SK-N-MC (cell line): ENCODE measurements around the gene IRX5.

Source experiments
- DNase-seq: peaks from one replicate; pipeline ENCODE4 v3.0.0-alpha.2; 2011; ENCODE audit warnings: low read depth, low spot score
- H3K27ac ChIP-seq: fragments of 200-600 bp; sonication (generic); 2 replicates; pipeline ENCODE4 v1.5.1; 2016; ENCODE audit warnings: mixed run types
- H3K36me3 ChIP-seq: fragments of 200-600 bp; sonication (generic); 2 replicates; pipeline ENCODE4 v1.6.1; 2017; ENCODE audit warnings: antibody characterized with exemption, low read length, mixed read lengths; ENCODE audit not compliant: insufficient read depth
- H3K4me3 ChIP-seq: fragments of 200-600 bp; sonication (generic); 2 replicates; pipeline ENCODE4 v1.5.1; 2016
- H3K9ac ChIP-seq: fragments of 200-600 bp; sonication (generic); 2 replicates; pipeline ENCODE4 v1.8.0; 2017; ENCODE audit warnings: mixed run types, mixed read lengths; ENCODE audit not compliant: insufficient read length
- H3K9me3 ChIP-seq: fragments of 200-600 bp; sonication (generic); 2 replicates; pipeline ENCODE4 v1.6.1; 2017; ENCODE audit warnings: low read depth, mild to moderate bottlenecking, antibody characterized with exemption, low read length, moderate library complexity, mixed read lengths
- EZH2 ChIP-seq: fragments of 200-600 bp; sonication (generic); IDR thresholded peaks from one replicate; pipeline ENCODE4 v1.6.1; 2017; ENCODE audit warnings: antibody characterized with exemption
- FOXP2 ChIP-seq: optimal IDR thresholded peaks from 2 replicates; pipeline ENCODE3; 2011; ENCODE audit warnings: mild to moderate bottlenecking, moderate library complexity; ENCODE audit not compliant: insufficient read depth; ENCODE audit errors: extremely low read length, control extremely low read depth
- POLR2AphosphoS5 ChIP-seq: IDR thresholded peaks from 2 replicates; pipeline ENCODE4 v1.6.1; 2012; ENCODE audit warnings: mild to moderate bottlenecking, low read depth, low read length, borderline replicate concordance

IRX5 gene

GRCh38 chr16:54939029-54939346 lies 8.3 kb downstream of the IRX5 start:
- Histone ChIP-seq H3K9me3 (no peaks in the 10 kb centered on the region), H3K4me3 (no peak overlapping the region), H3K27ac (no peak overlapping the region), H3K36me3 (no peaks in the 10 kb centered on the region), H3K9ac (no peak overlapping the region)
- TF ChIP-seq POLR2AphosphoS5 = no peak
- no peak for TF ChIP-seq EZH2
- no peak for TF ChIP-seq FOXP2
- no peak for DNase-seq

GRCh38 chr16:54939510-54940278 lies 9.0 kb downstream of the IRX5 start:
- H3K36me3 ChIP-seq = no peaks in the 10 kb centered on the region
- TF ChIP-seq FOXP2 (no peak), EZH2 (no peak), POLR2AphosphoS5 (no peak)
- no peak overlapping the region for H3K9ac ChIP-seq
- H3K9me3 ChIP-seq = no peaks in the 10 kb centered on the region
- H3K4me3 ChIP-seq = no peak overlapping the region
- no peak for DNase-seq
- no peak overlapping the region for H3K27ac ChIP-seq

- no peak for DNase-seq
- Histone ChIP-seq H3K36me3 (no peaks in the 10 kb centered on the region), H3K9ac (no peak overlapping the region), H3K9me3 (no peaks in the 10 kb centered on the region), H3K4me3 (no peak overlapping the region), H3K27ac (no peak overlapping the region)
- TF ChIP-seq EZH2 = no peak
- TF ChIP-seq POLR2AphosphoS5 = no peak
- TF ChIP-seq FOXP2 = no peak
Measured at GRCh38 chr16:54940279-54940604, 9.6 kb downstream of the IRX5 start.

GRCh38 chr16:54942353-54942943 lies 11.8 kb downstream of the IRX5 start:
- no peaks in the 10 kb centered on the region for H3K9me3 ChIP-seq
- no peak for TF ChIP-seq POLR2AphosphoS5
- no peak for TF ChIP-seq FOXP2
- TF ChIP-seq EZH2 = no peak
- H3K27ac ChIP-seq = no peak overlapping the region
- H3K36me3 ChIP-seq = no peaks in the 10 kb centered on the region
- no peak overlapping the region for H3K4me3 ChIP-seq
- H3K9ac ChIP-seq = no peak overlapping the region
- DNase-seq = no peak

GRCh38 chr16:54944002-54944401 lies 13.3 kb downstream of the IRX5 start:
- TF ChIP-seq POLR2AphosphoS5 = no peak
- no peak for TF ChIP-seq FOXP2
- TF ChIP-seq EZH2 = no peak
- no peak for DNase-seq
- Histone ChIP-seq H3K4me3 (no peak overlapping the region), H3K36me3 (no peaks in the 10 kb centered on the region), H3K9me3 (no peaks in the 10 kb centered on the region), H3K27ac (no peak overlapping the region), H3K9ac (no peak overlapping the region)

GRCh38 chr16:54945063-54945462 lies 14.4 kb downstream of the IRX5 start:
- no peak for DNase-seq

GRCh38 chr16:54946909-54947308 lies 16.2 kb downstream of the IRX5 start:
- Histone ChIP-seq H3K36me3 (no peaks in the 10 kb centered on the region), H3K4me3 (no peak overlapping the region), H3K27ac (no peak overlapping the region), H3K9me3 (no peaks in the 10 kb centered on the region), H3K9ac (no peak overlapping the region)
- no peak for DNase-seq
- TF ChIP-seq EZH2 = no peak
- TF ChIP-seq POLR2AphosphoS5 = no peak
- no peak for TF ChIP-seq FOXP2

More at GRCh38 chr16:54945063-54945462, 14.4 kb downstream of the IRX5 start:
- TF ChIP-seq FOXP2 (no peak), EZH2 (no peak), POLR2AphosphoS5 (no peak)
- Histone ChIP-seq H3K9ac (no peak overlapping the region), H3K27ac (no peak overlapping the region), H3K4me3 (no peak overlapping the region), H3K9me3 (no peaks in the 10 kb centered on the region), H3K36me3 (no peaks in the 10 kb centered on the region)

GRCh38 chr16:54947616-54948015 lies 17.0 kb downstream of the IRX5 start:
- H3K36me3 ChIP-seq = no peaks in the 10 kb centered on the region
- no peak overlapping the region for H3K9ac ChIP-seq
- H3K9me3 ChIP-seq = no peaks in the 10 kb centered on the region
- TF ChIP-seq EZH2 = no peak
- no peak for TF ChIP-seq FOXP2
- TF ChIP-seq POLR2AphosphoS5 = no peak
- no peak overlapping the region for H3K4me3 ChIP-seq
- DNase-seq = no peak
- H3K27ac ChIP-seq = no peak overlapping the region

- H3K9ac ChIP-seq = no peak overlapping the region
- no peaks in the 10 kb centered on the region for H3K36me3 ChIP-seq
- H3K9me3 ChIP-seq = no peaks in the 10 kb centered on the region
- no peak for DNase-seq
- H3K4me3 ChIP-seq = no peak overlapping the region
- TF ChIP-seq POLR2AphosphoS5 = no peak
- no peak for TF ChIP-seq FOXP2
- TF ChIP-seq EZH2 = no peak
- no peak overlapping the region for H3K27ac ChIP-seq
Measured at GRCh38 chr16:54952195-54952594, 21.5 kb downstream of the IRX5 start.
